Measurements from ENCODE around the gene AP1S2.
"Not testable (repeated sequence)": the region's sequence is repeated elsewhere in the genome, so short reads cannot be mapped to it uniquely, and the experiment has no call there.

AP1S2 gene

DNA sequence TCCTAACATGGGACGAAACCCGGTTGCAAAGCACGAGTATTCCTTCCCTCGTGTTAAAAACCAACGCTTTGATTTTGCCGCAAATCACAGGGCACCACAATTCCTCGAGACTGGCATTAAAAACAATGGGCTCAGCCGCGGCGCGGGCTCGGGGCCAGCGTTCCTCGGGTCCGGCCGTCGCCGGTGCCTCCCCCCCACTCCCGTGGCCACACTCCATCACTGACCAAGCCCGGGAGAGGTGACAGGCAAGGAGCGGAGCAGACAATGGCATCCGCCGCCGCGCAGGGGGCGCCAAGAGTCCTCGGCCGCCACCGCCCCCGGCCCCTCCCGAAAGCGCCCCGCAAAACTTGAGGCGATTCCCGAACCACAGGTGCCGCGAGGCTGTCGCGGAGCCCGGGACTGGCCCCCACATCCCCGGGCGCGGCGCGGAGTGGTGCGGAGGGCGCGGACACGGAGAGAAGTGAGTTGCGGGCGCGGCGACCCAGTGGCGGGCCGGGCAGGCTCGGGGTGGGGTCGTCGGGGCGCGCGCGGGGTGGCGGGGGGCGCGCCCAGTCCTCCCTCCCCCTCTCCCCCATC is 445 bp downstream of the AP1S2 start:
- DNase-seq, result peak; percentile 26

DNA sequence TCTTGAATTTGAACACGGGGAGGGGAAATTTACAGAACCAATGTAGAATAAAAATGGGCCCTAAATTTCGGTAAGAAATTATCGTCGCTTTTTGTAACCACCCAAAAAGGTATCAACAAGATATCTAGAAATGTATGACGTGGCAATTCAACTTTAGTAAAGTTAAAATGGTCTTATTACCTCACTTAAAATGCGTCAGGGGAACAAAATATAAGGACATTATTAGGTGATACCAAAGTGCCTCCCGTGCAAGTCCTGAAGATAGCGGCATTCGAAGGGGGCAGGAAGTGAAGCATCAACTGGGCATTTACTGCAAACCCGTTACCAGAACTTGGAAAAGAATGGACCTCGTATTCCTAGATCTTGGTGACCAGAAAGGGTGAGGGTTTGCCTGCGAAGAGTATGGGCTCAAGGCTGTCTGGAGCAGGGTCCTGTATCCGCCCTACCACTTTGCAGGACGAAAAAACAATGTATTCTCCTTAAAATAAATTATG is 980 bp downstream of the AP1S2 start:
- DNase-seq, result no peak

DNA sequence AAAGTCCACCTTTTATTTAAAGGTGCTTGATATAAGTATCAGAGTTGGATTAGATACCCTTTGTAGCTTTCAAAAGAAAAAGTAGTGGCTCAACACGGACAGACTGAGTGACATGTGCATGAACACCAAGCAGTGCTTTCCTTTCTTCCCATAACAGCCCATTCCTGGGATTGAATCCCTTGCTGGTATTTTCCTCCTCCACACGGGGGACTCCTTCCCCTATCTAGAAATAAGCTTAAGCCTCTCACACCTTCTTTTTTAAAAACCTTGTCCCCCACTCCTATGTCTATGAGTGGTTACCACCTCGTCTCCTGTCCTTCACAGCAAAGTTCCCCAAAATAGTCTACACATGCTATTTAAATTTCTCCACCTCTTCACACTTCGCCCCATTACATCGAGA is 5.1 kb downstream of the AP1S2 start:
- no peak for DNase-seq

DNA sequence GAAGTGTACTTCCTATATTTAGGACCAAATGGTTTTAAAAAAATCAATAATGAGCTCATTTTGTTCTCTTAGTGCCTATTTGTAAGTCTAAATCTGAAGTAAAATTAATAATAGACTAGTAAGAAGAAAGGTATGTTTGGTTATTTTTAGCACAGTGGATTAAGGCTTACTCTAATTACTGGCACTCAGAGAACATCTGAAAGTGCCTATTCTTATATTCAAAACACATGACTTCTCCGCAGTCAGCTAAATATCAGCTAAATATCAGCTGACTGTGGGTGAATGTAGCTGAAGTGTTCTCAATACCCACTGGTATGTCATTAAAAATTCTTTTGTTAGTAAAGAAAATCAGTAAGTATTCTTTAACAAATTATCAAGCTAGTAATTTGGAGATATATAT is 6.0 kb downstream of the AP1S2 start:
- DNase-seq, result peak; percentile 6

DNA sequence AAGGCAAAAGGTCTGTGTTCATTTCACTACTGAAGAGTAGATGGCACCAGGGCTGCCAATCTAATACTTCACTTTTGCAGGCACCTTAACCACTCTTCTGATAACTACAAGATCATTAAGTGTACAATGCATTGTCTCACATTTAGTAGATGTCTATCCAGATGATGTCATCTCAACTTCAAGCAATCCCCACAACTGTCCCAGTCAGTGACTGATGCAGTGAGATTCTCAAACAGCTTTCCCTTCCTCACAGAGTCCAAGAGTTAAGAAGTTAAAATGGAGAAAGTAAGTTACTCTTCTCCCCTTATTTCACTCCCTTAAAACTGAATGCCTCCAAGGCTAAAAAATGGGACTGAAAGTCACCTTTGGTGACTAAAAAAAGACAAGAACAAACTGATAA is 10.7 kb downstream of the AP1S2 start:
- DNase-seq, result no peak

DNA sequence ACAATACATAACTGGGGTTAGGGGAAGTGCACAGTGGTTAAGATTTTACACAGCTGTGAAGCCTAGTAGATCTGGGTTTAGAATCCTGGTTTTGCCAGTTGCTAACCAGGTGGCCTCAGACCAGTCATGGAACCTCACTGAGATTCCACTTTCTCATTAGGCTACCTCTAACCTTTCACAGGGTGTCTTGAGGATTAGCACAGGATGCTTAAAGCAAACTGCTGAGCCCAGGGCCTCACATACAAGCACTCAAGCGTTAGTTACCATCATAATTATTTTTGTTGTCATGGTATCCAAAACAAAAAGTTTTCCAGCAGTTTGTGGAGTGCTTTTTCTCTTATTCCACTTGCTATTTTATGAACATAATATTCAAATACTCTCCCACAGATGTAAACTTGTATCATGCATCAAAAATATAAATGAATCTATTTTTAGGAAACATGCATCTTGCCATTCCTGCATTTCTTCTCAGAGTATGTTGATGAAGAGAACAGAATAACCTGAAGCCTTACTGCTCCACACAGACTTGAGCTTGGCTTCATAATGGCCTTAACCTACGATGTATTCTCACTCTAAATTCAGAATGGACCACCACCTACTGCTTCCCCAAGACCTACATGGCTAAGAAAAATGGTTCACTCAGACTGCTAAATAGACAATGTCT is 12.6 kb downstream of the AP1S2 start:
- DNase-seq, result no peak

DNA sequence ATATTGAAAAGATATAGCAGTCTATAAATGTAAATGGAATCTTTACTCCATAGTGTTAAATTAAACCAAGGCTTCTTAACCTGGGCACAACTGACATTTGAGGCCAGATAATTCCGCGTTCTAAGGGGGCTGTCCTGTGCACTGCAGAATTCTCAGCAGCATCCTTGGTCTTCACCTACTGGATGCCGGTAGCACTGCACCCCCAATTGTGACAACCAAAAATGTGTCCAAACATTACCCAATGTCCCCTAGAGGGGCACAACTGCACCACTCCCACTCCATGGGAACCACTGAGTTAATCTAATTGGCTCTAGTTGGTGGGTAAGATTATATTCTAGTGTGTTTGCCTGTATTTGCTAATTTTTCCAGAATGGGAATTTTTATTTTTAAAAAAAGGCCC is 16.6 kb downstream of the AP1S2 start:
- no peak for DNase-seq

DNA sequence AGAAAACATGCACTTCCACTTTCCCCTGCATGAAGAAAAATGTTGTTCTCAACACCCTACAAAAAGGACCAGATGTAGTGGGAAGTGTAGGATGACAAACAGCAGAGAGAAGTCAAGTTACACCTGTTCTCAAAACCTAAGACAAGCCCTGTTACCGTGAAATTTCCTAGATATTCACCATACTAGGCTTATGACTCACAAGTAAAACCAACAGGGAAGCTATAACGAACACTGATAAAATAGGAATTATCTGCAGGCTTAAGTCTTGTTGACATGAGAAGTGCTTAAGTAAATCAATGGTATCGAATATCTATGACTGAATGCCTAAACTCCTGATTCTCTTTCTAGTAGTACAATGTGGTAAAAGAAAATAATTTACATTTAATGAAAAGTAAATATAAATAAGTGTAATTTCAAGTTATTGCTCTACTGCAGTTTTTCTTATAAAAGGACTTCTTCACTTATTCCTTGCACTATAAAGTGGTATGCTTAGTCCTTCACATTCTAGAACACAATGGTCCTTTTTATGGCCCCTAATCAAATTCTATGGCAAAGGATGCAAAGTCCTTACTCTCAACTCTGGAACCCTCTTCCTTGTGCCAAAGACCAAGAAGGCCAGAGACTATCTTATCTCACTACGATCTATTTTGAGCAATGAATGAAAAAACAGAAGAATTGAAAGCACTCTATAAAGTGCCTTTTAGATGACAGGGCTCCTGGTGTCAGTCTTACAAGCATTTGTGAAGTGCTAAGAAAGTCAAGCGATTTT is 19.6 kb downstream of the AP1S2 start:
- DNase-seq, result no peak

DNA sequence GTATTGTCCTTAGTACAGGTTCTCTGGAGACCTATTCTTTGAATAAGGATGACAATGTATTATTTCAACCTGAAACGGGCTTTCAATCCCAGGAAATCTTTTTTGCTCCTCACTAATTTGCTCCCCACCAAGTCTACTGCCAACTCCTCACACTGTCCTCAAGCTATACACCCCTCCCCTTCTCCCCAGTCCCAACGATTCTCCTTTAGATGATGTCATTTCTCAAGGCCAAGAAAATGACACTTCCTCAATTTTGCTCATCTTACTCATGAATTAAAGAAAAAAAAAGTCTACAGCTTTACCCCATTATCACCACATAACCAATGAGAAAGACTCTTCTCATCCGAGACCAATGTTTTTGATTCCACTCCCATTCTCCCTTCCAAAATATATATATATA is 20.6 kb downstream of the AP1S2 start:
- DNase-seq, result no peak

DNA sequence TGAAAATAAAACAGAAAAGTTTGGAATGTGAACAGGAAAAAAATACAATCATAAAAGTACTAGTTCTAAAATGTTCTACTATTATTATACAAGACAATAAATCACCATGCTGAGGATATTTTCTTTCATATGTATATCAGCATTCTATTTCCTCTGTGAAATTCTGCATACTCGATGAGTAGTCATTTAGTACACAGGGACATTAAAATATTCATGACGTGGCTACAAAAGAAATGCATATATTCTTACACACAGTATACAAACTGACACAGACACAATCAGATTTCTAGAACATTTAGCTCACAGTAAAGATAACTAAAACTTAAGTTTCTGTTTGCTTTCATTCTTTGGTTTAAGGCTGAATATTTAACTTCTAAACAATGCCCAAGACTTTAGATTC is 23.3 kb downstream of the AP1S2 start:
- not testable (repeated sequence) for DNase-seq

DNA sequence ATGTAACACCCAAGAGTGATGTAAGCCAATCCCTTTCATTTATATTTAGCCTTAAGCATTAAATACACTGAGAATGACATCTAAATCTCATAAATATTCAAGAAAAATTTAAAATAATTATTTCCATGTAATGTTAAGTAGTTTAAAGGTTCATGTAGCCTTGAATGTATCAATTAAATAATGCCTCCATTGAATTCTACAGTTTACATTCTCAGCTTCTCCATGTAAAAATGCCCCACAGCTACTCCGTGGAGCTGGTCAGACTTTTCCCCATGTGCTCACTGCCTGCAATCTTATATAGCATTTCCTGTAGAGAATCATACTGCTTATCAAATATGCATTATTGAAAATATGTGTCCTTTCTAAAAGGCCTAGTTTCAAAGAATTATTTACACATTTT is 25.4 kb downstream of the AP1S2 start:
- no peak for DNase-seq

DNA sequence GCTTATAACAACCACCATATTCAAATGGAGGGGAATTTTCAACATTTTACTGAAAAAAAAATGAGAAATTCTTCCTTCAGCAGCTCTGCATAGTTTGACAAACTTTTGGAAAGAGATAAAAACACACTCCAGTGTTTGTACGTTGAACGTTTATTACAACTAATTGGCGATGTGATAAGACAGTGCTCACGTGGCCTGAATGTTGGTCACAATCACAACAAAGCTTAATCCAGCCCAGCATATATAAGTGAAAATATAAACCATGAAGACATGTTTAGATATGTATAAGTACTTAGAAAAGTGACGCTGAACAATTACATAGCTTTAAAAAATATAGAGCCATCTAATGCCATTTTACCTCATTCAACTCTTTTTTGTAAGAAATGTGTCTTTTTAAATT is 28.7 kb downstream of the AP1S2 start:
- DNase-seq, result no peak

DNA sequence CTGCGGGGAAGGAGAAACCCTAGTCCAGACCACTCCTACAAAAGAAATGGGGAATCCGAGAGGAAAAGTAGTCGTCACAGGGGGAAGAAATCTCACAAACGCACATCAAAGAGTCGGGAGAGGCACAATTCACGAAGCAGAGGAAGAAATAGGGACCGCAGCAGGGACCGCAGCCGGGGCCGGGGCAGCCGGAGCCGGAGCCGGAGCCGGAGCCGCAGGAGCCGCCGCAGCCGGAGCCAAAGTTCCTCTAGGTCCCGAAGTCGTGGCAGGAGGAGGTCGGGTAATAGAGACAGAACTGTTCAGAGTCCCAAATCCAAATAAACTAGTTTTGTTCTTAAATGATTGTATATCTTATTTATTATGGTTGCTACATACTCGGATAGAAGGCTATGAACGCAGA is 31.7 kb downstream of the AP1S2 start:
- DNase-seq, result no peak

DNA sequence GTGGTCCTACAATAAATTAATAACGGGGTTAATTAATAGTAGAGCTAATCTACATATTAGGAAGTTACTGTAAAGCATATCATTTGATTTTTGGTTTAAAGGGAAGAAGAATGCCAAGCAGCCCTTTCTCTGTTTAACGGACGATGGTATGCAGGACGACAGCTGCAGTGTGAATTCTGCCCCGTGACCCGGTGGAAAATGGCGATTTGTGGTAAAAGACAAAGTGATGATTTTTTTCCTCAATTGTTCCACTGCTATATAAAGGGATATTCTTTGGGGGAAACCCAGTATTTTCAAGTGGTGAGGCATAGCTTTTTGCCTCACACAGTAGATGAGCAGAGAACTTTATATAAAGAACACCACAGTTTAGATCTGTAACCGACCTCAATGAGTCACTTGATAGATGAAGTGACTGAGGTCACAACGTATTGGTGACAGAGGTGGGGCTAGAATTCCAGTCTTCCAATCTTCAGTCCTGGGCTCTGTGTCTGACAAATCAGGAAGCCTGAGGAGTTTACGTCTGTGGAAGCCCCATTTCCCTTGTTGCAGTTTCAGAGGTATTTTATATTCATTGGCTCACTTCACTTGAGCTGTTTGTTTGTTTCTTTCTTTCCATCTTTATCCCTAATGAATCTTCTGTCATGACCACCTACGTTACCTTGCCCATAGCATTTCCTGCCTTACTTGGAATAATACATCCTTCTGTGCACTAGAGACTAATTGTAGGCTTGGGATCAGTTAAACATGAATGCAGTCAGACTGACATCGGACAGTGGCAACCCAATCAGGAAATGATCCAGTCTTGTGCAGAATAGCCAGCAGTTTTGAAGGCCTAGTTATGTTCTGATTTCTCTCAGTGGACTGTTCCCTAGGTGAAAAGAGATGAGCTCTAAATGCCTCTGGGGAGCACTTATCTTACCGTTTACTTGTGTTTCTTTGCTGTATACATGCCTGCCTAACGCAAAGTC is 34.2 kb downstream of the AP1S2 start:
- no peak for DNase-seq

DNA sequence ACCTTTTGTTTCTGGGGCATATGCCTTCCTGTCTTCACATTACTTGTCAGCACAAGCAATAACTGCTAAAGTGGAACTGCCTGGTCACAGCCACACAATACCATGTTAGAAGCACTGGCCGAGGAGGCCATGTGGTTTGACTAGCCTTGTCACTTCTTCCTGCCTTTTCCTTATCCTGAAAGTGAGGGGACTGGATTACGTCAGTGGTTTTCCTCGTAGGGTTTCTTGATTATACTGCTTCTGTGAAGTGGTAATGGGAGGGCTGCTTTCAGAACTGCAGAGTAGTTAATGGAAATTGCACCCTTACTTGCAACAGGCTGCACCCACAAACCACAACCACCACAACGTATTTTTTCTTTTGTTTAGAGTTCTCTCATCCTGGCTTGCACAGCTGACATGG is 37.7 kb downstream of the AP1S2 start:
- DNase-seq, result no peak

DNA sequence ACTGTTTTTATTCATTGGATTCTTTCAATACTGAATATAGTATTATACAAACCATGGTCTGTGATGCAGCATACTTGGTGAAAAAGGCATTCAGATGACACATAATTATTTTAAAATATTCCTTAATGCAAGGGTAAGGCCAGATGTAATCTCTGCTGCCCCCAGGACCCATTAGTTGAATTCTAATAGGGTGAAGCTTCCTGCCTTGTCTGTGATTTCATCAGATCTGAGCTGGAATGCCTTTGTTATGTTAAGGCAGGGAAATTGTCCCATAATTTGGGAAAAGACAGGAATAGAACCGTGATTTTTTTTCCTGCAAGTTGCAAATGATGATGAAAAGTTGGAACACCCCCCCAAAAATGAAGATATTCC is 38.2 kb downstream of the AP1S2 start:
- DNase-seq, result no peak

DNA sequence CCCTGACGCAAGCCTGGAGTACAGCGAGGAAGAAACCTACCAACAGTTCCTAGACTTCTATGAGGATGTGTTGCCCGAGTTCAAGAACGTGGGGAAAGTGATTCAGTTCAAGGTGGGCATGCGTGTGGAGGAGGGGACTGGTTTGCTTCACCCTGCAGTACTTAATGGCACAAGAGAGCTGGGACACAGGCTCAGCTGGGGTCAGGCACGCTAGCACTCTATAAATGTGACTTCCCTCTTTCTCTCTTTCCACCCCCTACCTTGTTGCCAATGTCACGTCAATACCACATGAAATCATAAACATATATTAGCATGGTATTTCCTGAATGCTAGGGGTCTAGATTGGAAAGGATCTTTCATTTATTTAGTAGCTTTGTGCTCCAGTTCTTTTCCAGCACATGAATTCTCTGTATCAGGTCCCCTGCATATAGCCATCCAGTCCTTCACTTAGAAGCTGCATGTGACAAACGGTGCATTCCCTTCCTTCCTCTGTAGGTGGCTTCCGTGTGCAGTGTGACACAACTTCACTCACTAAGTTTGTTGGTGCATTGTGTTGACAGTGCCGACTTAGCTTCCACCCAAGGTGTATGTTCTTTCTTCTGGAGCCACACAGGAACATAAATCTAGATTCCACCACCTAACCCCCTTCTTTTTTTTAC is 38.7 kb downstream of the AP1S2 start:
- no peak for DNase-seq

DNA sequence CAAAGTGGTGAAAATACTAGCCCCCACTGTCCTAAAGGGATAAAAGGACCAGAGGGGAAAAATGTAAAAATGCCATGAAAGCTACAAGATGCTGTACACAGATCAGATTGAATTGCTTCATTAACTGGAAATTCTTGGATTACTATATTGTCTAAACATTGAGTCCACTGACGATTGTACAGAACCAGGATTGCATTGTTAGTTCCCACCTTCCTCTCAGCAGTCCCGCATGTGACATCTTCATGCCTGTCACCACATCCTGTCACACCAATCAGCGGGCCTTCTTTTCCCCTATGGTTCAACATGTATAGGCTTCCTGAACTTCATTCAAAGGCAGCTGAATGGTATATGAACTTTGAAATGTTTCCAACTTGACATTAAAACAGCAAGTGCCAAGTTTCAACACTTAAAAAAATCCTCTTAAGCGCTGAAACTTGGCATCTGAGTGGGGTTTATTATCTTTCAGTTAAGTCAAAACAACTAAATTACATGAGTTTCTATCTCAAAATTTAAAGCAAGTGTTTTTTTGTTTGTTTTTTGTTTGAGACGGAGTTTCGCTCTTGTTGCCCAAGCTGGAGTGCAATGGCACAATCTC is 39.7 kb downstream of the AP1S2 start:
- no peak for DNase-seq

DNA sequence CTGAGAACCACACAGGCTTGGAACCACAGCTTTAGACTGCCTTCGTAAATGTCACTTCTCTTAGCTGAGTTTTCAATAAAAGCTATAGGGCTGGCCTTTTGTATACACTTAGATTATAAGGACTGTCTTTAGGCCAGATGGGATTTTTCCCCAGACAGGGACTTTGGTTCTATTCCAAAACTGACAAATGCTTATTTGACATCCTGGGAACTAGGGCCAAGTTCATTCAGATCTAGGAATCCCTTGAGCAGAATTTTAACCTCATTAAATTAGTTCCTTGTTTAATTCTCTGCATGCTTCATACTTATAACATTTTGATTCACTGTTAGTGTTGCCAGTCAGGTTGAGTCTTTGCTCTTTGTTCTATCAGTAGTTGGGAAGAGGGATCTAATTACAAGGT is 41.2 kb downstream of the AP1S2 start:
- no peak for DNase-seq

DNA sequence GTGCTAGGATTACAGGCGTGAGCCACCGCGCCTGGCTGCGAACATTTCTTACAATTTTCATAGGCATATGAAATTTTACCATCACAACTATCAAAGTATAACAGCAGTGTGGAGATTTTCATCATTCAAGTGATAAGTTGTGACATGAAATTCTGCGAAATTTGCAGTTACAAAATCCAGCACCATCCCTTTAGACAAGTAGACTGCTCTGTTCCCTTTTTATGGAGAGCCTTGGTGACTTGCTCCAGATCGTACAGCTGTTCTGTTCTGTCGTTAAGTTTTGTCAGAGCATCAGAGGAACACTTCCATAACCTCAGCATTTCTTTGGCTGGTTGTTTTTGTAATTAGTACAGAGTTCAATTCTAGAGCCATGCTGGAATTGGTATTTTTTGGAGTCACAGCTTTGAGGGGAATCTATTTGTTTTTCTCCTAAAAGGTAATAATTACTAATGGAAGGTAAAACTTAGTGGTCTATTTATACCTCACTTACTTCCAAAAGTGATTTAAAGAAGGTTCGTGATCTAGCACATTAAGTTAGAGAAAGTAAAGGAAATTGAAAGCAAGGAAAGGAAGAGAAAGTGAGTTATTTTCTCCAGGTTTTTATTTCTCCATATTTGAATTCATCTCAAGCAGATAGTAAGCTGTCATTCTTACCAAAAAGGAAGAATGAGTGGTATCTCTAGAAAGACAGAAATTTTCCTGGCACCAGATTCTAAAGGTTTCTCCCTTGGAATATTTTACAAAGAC is 42.2 kb downstream of the AP1S2 start:
- no peak for DNase-seq

DNA sequence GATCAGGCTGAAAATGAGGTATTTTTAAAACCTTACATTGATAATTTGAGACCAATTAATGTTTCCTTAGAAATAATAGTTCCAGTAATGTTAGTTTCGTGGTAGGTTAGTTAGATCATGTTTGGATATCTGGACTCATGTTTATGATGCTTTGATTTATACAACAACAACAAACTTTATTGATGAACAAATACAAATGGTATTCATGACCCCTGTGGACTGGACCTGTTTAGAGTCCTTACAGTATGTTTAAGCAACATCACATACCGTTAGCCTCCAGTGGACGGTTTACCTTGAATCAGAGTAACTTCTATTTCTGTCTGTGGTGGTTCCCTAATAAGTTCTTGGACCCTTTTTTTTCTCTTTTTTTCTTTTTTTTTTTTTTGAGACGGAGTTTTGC is 46.4 kb downstream of the AP1S2 start:
- DNase-seq, result no peak
